NB4 (cell line): ENCODE results near the gene SOX15.

ENCODE experiments used
- CTCF ChIP-seq: IDR thresholded peaks from one replicate; pipeline ENCODE4 v1.5.1; 2012; ENCODE audit warnings: low read depth, low read length
- MAX ChIP-seq: IDR thresholded peaks from 2 replicates; pipeline ENCODE4 v1.6.1; 2011; ENCODE audit warnings: low read depth, low read length
- MYC ChIP-seq: IDR thresholded peaks from 2 replicates; pipeline ENCODE4 v1.6.1; 2011; ENCODE audit warnings: low read depth, low read length
- POLR2A ChIP-seq: IDR thresholded peaks from 2 replicates; pipeline ENCODE4 v1.6.1; 2011; ENCODE audit warnings: mild to moderate bottlenecking; ENCODE audit not compliant: insufficient read length; ENCODE audit errors: extremely low read depth

- TF ChIP-seq MAX, result no peak
- no peak for TF ChIP-seq CTCF
- TF ChIP-seq POLR2A, result no peak
- TF ChIP-seq MYC, result no peak
Observed at GRCh38 chr17:7575481-7575883, 14.4 kb downstream of the SOX15 start.
